22Rv1 (cell line): ENCODE data around the gene NRG3.

ENCODE experiments used
- H3K27ac ChIP-seq: fragments of 450-650 bp; 2 replicates; pipeline ENCODE4 v1.5.1; 2017
- CTCF ChIP-seq: fragments of 450-650 bp; IDR thresholded peaks from 2 replicates; pipeline ENCODE4 v1.5.1; 2017; ENCODE audit warnings: mild to moderate bottlenecking
- ZFX ChIP-seq: fragments of 450-650 bp; IDR thresholded peaks from 2 replicates; pipeline ENCODE4 v1.6.1; 2017; ENCODE audit warnings: antibody characterized with exemption, borderline replicate concordance

Gene NRG3

GRCh38 chr10:83007510-83007909 lies 1132.5 kb downstream of the NRG3 start:
- TF ChIP-seq ZFX (no peak), CTCF (no peak)
- no peak overlapping the region for H3K27ac ChIP-seq

- TF ChIP-seq CTCF = no peak
- TF ChIP-seq ZFX = no peak
- no peak overlapping the region for H3K27ac ChIP-seq
Measured at GRCh38 chr10:83012866-83013265, 1137.9 kb downstream of the NRG3 start.

- no peak overlapping the region for H3K27ac ChIP-seq
- TF ChIP-seq ZFX (no peak), CTCF (no peak)
Measured at GRCh38 chr10:83017076-83017867, 1142.3 kb downstream of the NRG3 start.

GRCh38 chr10:83023662-83024061 lies 1148.7 kb downstream of the NRG3 start:
- TF ChIP-seq CTCF = no peak
- TF ChIP-seq ZFX = no peak
- H3K27ac ChIP-seq = no peak overlapping the region
